ENCODE measurements around the gene RPL26.
"Not testable (repeated sequence)": the region's sequence is repeated elsewhere in the genome, so short reads cannot be mapped to it uniquely, and the experiment has no call there.

Gene RPL26

GRCh38 chr17:8366231-8366630 is 16.8 kb downstream of the RPL26 start:
- no peak for DNase-seq (ENCODE audit: low read depth in 2 of 2)

DNA sequence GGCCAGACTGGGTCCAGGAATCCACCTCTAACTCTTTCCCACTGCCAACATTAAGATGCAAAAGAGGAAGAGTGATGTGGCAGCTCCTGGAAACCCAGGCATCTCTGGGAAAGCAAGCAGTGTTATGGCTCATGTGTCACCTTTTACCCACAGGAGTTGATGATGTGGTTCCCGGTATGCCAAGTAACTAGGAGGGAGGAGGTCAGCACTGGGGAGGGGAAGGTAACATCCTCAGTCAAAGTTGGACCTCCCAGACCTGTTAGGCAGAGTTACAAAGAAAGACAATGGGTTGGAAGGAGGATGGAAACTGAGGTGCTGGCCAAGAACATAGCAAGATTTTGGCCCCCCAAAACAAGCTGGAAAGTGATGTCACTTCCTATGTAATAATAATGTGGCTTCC is 17.9 kb downstream of the RPL26 start:
- DNase-seq (ENCODE audit: low read depth in 2 of 2), result no peak

GRCh38 chr17:8362651-8363332 is 20.2 kb downstream of the RPL26 start:
- DNase-seq (ENCODE audit: low read depth in 2 of 2), result no peak

DNA sequence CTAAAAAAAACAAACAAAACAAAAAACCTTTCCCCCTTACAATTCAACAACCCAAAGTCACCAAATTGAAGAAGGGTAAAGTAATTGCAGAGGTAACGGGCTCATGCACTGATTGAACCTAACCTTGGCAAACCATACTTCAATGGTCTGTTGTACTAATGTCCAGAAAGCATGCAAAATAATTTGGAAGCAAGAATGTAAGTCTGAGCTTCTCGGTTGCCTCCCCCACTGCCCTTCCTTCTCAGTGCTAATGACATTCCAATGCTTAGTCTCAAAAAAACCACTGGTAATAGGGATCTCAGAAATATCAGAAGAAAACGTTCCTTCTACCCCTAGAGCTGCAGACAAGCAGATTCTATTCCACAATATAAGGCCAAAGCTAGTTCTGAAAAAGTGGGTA is 22.2 kb downstream of the RPL26 start:
- DNase-seq (ENCODE audit: low read depth in 2 of 2), result no peak

- DNase-seq (ENCODE audit: low read depth in 2 of 2), result no peak
Observed at GRCh38 chr17:8360260-8360659, 22.7 kb downstream of the RPL26 start.

- DNase-seq (ENCODE audit: low read depth in 2 of 2), result no peak
Observed at GRCh38 chr17:8359769-8360168, 23.2 kb downstream of the RPL26 start.

- no peak for DNase-seq (ENCODE audit: low read depth in 2 of 2)
Observed at GRCh38 chr17:8357910-8358309, 25.1 kb downstream of the RPL26 start.

DNA sequence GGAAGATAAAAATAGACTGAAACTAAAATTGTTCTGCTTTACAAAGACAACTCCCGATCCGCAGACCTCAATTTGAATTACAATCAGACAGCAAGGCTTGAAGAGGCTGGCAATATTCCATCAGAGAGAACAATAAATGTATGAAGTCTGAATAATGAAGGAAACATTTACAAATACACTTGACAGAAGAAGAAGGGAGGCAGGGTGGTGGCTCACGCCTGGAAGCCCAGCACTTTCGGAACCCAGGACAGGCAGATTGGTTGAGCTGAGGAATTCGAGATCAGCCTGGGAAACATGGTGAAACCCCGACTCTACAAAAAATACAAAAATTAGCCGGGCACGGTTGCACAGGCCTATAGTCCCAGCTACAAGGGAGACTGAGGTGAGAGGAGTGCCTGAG is 28.8 kb downstream of the RPL26 start:
- no peak for DNase-seq (ENCODE audit: low read depth in 2 of 2)

DNA sequence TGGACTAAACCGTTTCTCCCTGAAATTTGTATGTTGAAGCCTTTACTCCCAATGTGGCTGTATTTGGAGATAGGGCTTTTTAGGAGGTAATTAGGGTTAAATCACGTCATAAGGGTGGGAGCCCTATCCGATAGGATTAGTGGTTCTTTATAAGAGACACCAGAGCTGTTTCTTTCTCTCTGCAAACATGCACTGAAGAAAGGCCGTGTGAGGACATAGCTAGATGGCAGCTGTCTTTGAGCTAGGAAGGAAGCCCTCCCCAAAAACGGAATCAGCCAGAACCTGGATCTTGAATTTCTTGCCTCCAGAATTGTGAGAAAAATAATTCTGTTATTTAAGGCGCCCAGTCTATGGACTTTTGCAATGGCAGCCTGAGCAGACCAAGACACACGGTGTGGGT is 29.3 kb downstream of the RPL26 start:
- no peak for DNase-seq (ENCODE audit: low read depth in 2 of 2)

GRCh38 chr17:8350339-8350738 is 32.7 kb downstream of the RPL26 start:
- no peak for DNase-seq (ENCODE audit: low read depth in 2 of 2)

GRCh38 chr17:8347001-8347400 is 36.0 kb downstream of the RPL26 start:
- not testable (repeated sequence) for DNase-seq (ENCODE audit: low read depth in 2 of 2)

DNA sequence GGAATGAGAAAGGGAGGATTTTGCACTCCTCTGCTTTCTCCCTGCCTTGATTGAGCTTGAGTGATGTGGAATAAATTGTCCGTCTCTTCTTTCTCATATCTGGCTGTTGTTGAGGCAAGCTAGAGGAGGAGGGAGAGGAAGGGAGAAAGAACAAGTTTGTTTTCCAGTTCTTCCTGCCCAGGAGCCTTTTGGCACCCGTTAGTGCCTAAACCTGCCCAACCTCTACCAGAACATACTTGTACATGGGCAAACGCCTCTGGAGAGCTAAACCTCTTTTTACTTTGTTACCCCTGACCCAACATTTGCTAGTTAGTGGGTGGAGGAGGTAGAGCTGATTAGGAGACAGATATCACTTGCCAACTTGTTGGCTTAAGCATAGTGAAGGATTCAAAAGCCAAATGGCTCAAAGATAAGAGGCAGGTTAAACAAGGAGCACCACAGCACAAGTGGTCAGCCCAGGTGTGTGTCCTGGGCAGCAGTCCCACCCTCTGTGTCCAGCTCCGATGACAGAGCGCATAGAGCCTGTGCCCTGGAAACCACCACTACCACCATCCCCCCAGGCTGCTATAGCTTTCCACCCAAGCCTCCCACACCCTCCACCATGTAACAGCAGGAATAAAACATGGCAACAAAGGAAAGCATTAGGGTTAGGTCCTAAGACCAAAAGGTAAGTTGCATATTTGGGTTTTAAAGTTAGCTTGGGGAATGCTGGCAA is 36.9 kb downstream of the RPL26 start:
- DNase-seq (ENCODE audit: low read depth in 2 of 2), result no peak

GRCh38 chr17:8345052-8345690 is 37.8 kb downstream of the RPL26 start:
- no peak for DNase-seq (ENCODE audit: low read depth in 2 of 2)

GRCh38 chr17:8341456-8341855 is 41.5 kb downstream of the RPL26 start:
- no peak for DNase-seq (ENCODE audit: low read depth in 2 of 2)

GRCh38 chr17:8339540-8339939 is 43.5 kb downstream of the RPL26 start, which contains the start of gene ODF4:
TSS of gene ODF4 (plus strand) at chr17:8339840. CDS start at chr17:8340052, 212 bp downstream.
- DNase-seq (ENCODE audit: low read depth in 2 of 2), result no peak

DNA sequence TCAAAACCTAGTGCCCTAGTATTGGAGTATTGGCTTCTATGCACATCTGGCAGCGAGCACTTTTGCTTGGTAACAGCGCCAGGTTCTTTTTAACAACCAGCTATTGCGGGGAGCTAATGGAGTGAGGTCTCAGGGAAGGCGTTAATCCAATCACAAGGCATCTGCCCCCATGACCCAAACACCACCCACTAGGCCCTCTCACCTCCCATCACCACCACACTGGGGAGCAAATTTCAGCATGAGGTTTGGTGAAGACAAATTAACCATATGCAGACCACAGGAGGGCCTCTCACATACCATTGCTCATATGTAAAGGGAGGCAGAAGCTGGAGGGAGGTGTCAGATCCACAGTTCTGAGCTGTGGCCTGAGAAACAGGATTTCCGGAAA is 44.2 kb downstream of the RPL26 start:
- DNase-seq (ENCODE audit: low read depth in 2 of 2), result no peak

DNA sequence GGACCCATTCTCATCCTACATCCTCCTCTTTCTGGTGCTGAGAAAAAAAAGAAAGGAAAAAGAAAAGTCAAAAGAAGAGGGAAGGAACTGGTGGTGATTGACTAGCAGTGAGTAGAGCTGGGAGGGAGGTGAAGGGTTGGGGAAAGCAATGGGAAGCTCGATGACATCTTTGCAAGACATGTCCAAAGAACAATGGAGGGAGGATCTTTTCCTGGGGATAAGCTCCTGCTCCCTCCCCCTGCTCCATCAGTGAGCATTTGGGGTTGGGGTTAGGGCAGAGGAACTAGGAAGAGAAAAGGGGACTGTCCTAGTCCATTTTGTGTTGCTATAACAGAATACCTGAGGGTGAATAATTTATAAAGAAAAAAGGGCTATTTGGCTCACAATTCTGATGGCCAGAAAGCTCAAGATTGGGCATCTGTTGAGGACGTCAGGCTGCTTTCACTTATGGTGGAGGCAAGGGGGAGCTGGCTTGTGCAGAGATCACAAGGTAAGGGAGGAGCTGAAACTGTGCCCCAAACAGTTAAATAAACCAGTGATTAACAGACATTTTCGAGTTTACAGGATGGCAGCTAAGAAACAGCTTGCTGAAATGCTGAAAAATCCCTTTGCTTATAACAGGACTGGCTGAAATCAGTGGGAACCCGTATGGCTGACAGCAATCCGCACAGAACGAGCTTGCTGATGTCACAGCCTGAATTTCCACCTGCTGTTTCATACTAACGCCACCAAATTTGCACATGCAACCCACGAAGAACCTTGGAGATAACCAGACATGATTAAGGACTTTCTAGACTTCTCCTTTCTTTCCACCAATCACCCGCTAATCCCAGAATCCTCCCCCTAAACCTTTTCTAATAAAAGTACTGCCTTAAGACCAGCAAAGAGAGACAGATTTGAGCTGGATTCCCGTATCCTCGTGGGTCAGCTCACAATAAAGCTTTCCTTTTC is 44.9 kb downstream of the RPL26 start:
- DNase-seq (ENCODE audit: low read depth in 2 of 2), result no peak

DNA sequence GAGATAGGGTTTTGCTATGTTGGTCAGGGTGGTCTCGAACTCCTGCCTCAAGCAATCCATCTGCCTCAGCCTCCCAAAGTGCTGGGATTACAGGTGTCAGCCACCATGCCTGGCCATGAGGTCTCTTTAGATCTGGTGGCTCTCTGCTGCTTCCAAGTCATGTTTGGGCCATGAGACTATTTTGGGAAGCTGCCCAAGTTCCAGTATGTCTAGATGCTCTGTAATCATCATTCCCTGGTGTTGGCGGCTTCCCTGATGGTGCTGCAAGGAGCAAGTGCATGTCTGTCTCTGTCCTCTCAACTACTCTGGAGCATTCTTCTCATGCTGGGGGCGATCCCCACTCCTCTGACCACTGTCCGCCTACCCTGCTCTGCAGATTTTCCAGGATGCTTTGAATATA is 49.7 kb downstream of the RPL26 start:
- DNase-seq (ENCODE audit: low read depth in 2 of 2), result no peak

DNA sequence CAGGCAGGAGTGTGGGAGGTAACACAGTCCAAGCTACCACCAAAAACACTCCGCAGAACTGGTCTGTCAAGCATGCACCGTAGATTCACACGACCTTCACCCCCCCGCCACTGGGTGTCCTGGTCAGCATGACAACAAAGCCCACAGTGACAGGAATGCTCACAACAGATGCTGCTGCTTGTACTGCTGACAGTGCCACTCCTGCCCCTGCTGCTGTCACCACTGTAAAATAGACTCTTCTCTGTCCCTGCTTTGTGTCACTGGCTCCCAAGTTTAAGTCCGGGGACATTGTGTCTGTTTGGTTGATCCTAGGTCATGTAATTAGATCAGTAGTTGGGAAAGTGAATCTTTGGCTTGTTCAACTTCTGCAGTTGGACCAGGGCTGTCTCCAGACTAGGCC is 50.3 kb downstream of the RPL26 start:
- DNase-seq (ENCODE audit: low read depth in 2 of 2), result no peak

DNA sequence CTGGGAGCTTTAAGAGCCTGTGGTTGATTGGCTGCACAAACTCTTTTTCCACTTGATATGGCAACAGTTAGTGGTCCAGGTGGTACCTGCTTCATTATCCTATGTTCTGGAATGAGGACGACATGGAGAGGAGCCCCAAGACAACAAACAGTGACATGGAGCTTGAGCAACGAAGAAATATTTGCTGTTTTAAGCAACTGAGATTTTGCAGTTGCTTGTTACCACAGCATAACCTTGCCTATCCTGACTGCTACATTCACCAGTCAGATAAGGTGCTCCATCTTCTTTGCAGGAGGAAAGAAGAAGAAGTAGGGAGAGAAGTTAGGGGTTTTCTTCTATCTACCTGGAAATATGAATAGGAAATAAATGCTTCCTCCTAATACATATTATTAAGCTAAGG is 50.9 kb downstream of the RPL26 start:
- no peak for DNase-seq (ENCODE audit: low read depth in 2 of 2)

All from activated CD8-positive, alpha-beta memory T cell treated with anti-CD3 and anti-CD28 coated beads for 4 hours (primary cell).